HG02678 (cell line): ENCODE measurements around the gene SLC41A1.
"Not testable (repeated sequence)": the region's sequence is repeated elsewhere in the genome, so short reads cannot be mapped to it uniquely, and the experiment has no call there.

Source experiments
- ATAC-seq: cut with Tn5 transposase; IDR thresholded peaks from one replicate; pipeline ENCODE4 v1.9.1; 2021; ENCODE audit warnings: mild to moderate bottlenecking, moderate library complexity; ENCODE audit not compliant: unreplicated experiment

The SLC41A1 gene

DNA sequence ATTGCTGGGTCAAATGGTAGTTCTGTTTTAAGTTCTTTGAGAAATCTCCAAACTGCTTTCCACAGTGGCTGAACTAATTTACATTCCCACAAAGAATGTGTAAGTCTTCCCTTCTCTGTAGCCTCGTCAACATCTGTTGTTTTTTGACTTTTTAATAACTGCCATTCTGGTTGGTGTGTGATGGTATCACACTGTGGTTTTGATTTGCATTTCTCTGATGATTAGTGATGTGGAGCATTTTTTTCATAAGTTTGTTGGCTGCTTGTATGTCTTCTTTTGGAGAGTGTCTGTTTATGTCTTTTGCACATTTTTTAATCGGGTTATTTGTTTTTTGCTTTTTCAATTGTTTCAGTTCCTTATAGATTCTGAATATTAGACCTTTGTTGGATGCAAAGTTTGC, 10.3 kb upstream of the SLC41A1 start:
- ATAC-seq, result not testable (repeated sequence)

DNA sequence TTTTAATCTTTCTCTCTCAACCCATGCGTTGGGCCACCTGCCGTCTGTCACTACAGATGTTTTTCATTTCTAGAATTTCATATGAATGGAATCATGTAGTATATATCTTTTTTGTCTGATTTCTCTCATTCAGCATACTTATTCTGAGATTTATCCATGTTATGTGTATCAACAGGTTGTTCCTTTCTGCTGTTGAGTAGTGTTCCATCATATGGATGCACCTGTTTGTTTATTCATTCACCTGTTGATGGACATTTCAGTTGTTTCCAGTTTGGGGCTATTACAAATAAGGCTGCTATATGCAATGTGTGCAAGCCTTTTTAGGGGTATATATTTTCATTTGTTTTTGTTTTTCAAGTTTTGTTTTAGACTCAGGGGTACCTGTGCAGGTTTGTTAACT, 9.4 kb upstream of the SLC41A1 start:
- ATAC-seq, result no peak

DNA sequence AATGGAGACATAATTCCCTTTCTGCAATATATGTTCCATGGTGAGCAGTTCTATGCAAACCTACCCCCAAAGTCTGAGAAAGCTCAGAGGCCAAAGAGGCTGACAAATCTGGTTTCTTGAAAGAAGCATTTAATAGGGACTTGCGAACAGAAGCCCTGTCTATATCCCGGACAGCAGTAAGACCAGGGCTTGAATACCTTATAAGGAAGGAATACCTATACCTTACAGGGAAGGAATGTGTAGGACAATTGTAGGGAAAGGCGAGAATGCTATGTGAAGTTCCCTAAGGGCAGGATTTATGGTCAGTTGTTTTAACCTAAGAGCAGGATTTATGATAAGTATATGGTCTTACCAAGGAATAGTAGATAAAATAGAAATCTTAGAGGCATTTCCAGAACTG, 5.0 kb upstream of the SLC41A1 start:
- no peak for ATAC-seq

DNA sequence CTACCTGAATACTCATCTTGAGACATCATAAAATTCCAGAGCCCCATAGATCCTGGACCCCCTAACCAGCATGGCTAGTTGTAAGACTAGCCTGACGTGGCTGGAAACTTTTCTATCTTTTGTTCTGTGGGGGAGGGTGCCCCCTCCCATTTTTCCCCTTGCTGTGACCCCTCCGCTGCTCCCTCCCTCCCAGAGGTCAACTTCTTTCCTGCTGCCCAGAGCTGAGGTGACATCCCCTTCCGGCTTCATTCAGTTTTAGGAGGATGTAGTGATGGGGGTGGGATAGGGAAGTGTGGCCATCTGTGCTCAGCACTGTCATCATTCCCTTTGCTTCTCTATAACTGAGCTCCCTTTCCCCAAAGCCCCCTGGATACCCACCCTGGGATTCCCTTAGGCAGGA, 4.4 kb upstream of the SLC41A1 start:
- no peak for ATAC-seq

DNA sequence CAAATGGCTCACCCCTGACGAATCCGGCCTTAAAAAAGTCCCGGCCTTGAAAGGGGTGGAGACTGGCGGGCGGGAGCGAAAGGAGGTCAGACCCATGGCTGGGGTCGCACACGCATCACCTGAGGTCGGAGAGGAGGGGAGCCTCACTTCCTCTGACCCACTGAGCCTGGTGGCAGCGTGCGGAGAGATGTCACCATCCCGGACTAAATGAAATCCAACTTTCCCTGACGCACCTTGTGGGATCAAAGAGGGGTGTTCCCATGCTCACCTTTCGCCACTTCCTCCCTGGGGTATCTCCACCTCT, 709 bp upstream of the SLC41A1 start:
- no peak for ATAC-seq

DNA sequence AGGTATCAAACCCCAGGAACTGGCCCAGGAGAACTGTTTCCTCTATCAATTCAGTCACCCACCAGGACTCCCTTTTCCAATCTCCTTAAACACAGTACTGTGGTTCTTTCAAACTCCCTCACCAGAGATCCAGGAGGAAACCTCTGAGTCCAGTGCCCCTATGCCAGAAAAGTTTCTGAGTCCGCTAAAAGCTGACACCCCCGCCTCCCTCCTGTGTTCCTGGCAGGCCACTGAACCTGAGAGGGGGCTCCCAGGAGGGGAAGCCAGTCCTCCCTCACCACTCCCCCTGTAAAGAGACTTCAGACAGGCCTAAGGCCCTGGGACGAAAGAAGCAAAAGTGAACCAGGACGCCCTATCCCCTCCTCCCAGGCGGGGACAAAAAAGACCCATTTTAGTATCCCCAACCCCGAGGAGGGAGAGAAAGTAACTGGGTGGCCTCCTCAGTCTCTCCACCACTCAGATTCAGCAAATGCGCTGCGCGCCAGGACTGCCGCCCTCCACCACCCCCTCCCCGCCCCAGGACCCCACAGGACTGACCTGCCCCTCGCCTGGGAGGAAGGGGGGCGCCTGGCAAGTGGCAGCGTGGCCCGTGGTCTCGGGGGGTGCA, 624 bp downstream of the SLC41A1 start:
- no peak for ATAC-seq

DNA sequence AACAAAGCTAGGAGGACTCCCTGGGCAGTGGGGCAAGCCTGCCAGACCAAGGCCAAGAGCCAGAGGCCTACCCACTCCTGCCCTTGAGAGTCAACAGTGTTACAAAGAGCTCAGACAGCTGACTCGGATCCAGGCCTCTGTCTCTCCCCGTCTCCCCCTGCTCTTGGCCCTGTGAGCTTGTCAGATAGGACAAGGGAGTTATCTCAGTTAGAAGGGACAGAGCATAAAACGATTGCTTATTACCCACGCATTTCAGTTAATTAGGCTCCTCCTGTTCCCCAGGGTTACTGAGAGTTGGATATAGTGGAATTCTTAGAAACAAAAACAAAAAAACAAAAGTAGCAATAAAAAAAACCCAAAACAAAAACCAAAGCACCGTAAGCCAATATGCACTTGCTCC, 1.3 kb downstream of the SLC41A1 start:
- ATAC-seq, result no peak

DNA sequence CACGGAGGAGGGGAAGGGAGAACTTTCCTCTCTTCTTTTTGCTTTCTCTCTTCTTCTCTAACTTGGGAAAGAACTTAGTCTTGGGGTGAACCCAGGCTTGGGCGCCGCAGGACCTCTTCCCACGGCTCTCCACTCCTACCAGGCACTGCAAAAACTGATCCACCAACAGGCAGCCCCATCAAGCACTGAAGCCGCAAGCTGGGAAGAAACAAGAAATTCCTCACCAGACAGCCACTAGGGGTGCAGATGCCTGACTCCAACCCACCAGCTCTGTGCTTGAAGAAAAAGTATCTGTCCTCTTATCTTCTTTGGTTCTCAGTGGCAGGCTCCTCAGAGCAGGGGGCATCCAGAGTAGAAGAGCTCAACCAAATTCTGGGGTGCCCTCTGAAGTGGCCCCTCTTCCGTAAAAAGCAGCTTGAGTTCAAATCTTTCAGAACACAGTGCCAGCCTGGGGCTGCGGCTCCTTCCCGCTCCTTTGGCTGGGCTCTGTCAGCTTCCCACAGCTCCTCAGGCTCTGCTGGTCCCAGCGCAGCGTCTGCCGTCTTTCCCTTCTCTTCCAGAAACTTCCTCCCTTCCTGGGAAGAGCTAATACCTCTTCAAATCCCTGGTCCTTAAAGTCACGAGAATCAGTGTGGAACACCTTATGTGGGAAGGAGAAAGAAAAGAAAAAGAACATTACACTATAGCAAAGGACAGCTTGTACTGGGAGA, 2.4 kb downstream of the SLC41A1 start:
- no peak for ATAC-seq

DNA sequence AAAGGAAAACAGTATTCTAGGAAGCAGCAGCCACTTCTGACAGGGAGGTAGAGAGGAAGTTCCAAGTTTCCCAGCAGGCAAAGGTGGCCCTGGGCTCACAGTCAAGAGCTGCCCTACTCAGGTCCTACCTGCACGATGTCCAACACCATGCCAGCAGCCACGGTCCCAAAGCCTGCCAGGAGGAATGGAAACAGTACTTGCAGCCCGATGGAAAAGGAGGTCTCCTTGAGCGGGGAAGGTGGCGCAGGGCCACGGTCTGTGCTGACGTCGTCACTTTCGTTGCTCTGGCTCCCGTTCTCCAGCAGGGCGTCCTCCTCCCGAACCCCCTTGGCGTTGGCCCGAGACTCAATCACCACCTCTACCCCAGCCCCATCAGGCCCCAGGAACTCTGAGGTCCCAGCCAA, 3.1 kb downstream of the SLC41A1 start:
- no peak for ATAC-seq

DNA sequence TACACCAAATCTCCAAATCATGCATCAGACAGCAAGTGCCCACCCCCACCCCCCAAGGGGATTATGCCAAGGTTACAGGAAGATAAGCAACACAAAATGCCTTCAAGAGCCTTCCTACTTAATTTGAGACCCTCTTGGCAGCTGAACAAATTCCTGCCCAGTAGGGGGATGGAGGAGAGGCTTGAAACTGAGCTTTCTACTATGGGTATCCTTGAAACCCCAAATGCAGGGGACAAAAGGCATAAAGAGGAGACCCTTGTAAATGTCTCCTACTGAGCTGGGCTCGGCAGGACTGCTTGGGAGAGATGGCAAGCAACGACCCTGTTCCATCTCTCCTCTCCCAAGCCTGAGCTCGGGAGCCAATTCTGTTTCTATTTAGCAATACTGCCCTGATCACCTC, 3.5 kb downstream of the SLC41A1 start:
- ATAC-seq, result no peak

DNA sequence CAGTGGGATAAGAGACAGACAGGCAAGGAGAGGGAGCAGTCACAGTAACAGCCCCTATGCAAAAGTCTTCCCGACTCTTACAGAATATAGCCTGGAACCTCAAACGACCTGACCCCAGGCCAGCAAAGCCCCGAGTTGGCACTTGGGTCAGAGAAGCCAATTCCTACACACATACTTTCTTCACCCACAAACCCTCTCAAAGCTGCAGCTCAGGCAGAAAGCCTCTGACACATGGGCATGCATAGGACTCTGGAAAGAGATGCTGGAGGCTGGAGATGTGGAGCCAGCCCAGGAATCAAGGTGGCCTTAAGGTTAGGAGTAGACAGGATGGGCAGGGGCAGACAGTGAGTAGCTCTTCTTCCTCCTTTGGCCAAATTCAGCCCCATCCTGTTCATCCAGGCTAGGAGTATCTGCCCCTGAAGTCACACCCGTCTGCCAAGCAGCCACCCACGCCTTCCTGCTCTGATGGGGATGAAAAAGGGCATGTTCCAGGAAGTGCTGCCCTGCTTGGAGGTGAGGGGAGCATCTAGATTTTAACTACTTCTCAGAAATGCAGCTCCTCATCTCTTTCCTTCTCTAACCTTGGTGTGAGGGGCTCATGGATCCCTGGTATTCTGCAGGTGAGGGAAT, 7.8 kb downstream of the SLC41A1 start:
- no peak for ATAC-seq

DNA sequence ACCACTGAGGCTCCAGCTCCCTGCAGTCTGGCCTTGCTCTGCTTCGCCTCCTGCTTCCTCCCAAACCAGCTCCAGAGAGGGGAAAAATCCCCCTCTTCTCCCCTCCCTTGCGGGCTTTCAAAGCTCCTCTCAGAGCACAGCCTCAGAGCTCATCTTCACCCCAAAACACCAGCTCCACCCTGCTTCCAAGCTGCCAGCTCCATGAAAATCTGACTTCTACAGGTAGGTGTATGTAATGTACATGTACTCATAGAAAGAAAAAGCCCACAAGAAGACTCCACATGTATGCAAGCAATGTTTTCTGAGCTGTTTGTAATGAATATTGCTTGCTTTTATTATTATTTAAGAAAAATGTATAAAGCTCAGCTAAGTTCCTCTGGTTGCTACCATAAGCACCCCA, 8.4 kb downstream of the SLC41A1 start:
- ATAC-seq, result no peak

DNA sequence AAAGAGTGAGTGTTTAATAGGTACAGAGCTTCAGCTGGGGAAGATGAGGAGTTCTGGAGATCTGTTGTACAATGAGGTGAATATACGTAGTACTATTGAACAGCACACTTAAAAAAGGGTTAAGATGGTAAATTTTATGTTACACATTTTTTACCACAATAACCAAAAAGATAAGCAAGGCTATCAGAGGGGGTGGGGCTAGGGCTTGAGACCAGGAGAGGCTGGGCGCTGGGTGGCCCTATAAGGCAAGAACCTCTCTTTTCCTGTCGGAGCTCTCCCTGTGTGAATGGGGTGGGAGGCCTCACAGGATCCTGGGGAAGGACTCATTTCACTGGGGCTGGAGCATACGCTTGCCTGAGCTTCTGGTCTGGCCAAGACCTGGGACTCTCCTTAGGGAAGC, 9.0 kb downstream of the SLC41A1 start:
- ATAC-seq, result no peak

DNA sequence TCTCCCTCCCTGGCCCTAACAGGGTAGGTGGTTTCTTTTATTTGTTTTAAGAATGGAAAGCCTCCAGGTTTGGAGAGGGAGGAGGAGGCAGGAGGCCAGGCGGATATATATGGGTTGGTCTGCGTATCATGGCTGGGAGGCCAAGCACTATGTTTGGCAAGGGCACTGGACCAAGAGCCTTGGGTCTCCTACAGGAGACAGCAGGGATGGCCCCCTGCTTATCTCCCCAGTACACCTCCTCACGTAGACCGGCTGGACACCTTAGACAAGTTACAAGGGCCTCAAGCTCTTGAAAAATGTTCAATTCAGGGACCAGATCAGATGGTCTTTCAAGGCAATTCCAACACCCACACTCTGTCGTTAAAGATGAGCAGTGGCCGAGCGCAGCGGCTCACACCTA, 10.9 kb downstream of the SLC41A1 start:
- no peak for ATAC-seq

DNA sequence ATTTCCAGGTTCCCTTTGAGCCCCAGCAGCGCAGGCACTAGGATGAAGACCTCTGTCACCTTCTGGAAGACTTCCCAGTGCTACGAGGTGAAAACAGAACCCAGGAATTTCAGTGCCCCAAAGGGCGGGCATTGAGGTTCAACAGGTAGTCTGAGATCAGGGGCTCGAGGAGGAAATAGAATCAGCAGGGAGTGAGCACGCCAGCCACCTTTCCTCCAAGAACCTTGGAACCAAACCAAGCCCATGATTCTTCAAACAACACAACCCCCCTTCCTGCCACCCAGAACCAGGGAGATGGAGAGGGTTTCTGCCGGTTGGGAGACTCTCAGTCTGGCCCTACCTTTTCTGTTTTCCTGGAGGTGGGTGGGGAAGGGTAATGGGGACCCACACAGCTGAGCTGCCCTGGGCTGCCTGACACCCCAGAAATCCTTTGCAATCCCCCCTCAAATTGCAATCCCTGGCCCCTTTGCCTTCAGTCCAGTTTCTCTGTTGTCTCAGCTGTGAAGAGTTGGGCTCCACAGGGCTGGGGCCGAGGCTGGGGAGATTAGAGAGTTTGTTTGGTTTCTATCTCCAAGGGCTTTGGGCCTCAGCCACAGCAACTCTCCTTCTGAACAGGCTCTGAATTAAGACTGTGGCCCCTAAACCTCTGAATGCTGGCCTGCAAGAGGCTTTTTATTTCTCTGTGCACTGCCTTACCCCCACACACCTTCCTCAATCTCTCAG, 11.9 kb downstream of the SLC41A1 start:
- ATAC-seq, result no peak

DNA sequence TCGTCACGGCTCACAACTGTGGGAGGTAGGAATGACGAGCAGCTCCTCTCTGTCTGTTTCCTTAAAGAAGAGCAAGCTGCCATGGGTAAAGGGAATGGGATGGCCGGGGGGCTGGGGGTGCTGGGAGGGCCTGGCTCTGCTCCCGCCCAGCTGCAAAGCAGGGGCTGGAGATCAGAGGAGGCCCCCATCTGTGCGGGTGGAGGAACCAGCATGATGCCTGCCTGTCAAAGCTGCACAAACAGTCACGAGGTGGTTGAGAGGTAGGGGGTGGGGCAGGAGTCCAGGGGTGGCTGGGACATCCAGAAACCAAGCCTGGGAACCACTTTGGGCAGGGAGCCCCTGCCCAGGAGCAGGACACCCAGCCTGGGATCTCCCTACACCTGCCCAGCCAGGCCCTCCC, 12.6 kb downstream of the SLC41A1 start:
- no peak for ATAC-seq

DNA sequence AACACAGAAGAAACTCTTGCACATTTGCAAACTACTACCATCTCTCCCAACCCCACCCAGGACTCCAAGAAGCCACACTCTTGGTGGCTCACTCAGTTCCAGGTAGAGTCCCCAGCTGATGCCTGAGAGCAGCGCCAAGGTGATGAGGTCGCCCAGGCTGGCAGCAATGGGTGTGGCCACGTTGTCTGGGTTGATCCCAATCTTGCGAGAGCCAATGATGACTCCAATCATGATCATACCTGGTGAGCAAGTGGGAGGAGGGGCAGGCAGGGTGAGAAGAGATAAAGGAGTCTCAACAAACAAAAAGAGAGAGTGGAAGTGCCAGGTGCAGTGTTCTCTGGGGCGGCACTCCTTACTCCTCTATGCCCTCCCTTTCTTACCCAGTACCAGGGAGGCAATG, 14.4 kb downstream of the SLC41A1 start:
- no peak for ATAC-seq

DNA sequence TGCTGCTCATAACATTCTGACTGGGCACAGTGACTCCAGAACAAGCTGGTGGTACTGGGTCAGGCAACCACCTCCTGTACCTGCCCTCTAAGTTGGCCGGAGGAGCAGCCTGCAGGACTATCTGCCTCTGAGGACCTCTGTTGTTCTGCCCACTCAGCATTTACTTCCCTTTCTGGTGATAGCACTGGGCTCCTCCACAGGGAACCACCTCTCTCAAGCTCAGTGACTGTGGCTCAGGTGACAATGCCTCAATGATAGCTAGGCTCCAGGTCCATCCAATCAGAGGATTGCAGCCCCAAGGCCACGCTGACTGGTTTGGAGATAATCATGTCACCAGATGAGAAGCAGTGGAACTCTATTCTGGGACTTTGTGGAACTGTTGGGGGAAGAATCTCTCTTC, 15.8 kb downstream of the SLC41A1 start:
- no peak for ATAC-seq

DNA sequence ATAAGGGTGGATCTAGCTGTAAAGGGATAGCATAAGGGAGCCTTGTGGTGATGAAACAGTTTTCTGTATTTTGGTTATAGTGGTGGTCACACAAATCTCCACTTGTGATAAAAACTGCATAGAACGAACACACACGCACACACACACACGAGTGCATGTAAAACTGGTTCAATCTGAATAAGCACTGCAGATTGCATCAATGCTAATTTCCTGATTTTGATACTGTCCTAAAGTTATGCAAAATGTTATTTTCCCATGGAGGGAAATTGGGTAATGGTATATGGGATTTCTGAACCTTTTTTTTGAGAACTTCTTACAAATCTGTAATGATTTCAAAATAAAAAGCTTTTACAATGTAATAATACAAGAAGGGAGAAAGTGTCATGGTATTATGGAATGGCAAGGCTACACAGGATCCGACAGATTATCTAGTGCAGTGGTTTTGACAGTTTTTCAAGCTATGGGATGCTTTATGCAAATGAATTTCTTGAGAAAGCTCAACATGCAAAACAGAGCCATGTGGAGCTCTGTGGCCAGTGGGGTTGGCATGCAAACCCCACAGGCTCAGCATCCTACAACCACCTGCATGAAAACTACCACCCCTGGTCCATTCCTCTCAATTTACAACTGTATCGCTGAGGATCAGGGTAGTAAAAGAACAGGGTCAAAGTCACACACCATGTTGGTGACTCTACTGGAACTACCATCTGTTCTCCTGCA, 18.8 kb downstream of the SLC41A1 start:
- ATAC-seq, result peak; percentile 49

DNA sequence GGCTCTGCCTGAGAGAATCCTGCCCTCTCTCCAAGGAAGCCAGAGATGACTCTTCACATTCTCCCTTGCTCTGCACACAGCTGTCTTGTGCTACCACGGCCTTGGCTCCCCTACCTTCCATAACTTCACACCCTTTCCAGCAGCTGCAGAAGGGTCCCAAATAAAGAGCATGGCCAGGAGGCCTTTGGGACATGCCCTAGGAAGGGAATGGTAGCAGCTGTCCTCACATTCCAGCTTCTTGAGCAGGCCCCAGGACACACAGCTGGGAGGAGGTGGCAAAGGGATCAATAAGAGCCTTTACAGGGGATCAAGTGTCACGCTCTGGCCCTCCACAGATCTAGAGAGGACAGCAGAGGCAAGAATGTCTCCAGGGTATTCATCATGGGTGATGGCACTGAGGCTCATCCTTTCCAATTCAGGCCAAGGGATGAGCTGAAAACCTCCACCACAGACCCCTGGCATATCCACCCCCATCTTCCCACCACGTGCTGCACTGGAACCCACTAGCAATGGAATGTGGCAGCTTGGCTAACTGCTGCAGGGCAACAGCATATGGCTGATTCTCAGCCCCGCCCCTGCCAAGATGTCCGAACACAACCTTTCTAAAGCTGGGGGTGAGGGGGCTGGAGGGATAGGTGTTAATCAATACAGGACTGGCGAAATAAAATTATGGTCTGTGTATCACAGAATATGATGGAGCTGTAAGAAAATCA, 19.9 kb downstream of the SLC41A1 start:
- no peak for ATAC-seq

DNA sequence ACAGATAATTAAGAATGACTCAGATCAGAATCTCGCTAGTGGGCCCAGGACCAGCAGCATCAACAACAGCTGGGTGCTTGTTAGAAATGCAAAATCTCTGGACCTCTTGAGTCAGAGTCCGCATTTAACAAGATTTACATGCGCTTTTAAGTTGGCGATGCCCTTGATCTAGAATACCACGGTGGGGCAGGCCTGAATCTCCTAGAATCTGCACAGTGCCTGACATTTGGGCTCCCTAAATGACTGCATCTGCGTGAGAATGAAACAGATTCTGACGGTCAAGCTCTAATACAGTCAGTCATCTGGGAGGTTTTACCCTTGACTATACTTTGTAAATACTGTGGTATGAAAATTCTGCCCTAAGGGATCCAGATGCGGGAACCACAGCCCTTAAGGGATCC, 20.5 kb downstream of the SLC41A1 start:
- ATAC-seq, result peak; percentile 50
